Endodermal cell (in vitro differentiated cells): ENCODE results near the gene SPTAN1. TPM values are rescaled to one million over a fixed set of nuclear protein-coding genes. Genes with fewer than 3 reads are reported as not detected.
A peak's percentile ranks its signal among the peaks of the same experiment; 100 is the strongest.

Experiments
- DNase-seq: peaks from one replicate; pipeline ENCODE4 v3.0.0-alpha.2; 2017
- H3K27ac ChIP-seq: 2 replicates; pipeline ENCODE4 v1.5.1; 2013; ENCODE audit warnings: mild to moderate bottlenecking, low read depth, low read length, moderate library complexity
- H3K27me3 ChIP-seq: 2 replicates; pipeline ENCODE4 v1.6.1; 2013; ENCODE audit warnings: mild to moderate bottlenecking, low read length, moderate library complexity; ENCODE audit not compliant: insufficient read depth, control insufficient read depth, poor library complexity, severe bottlenecking
- H3K36me3 ChIP-seq: 2 replicates; pipeline ENCODE4 v1.7.0; 2013; ENCODE audit warnings: mild to moderate bottlenecking, low read length, moderate library complexity; ENCODE audit not compliant: control insufficient read depth, insufficient read depth
- H3K4me1 ChIP-seq: one replicate; pipeline ENCODE4 v1.7.0; 2013; ENCODE audit warnings: low read length; ENCODE audit not compliant: control insufficient read depth, insufficient read depth
- H3K4me3 ChIP-seq: 2 replicates; pipeline ENCODE4 v1.5.1; 2013; ENCODE audit warnings: mild to moderate bottlenecking, low read length, moderate library complexity
- H3K9ac ChIP-seq: 2 replicates; pipeline ENCODE4 v1.6.1; 2013; ENCODE audit warnings: mild to moderate bottlenecking, low read length, moderate library complexity; ENCODE audit not compliant: poor library complexity, severe bottlenecking; ENCODE audit errors: extremely low read depth
- H3K9me3 ChIP-seq: 2 replicates; pipeline ENCODE4 v1.6.1; 2013; ENCODE audit warnings: mild to moderate bottlenecking, low read length, moderate library complexity; ENCODE audit not compliant: control insufficient read depth
- H3K27ac Mint-ChIP-seq: 2 replicates; pipeline ENCODE4 v1.8.0; 2020; ENCODE audit warnings: mixed read lengths
- H3K27me3 Mint-ChIP-seq: 2 replicates; pipeline ENCODE4 v1.8.0; 2021; ENCODE audit warnings: mild to moderate bottlenecking, mixed read lengths; ENCODE audit not compliant: insufficient read depth
- H3K36me3 Mint-ChIP-seq: 2 replicates; pipeline ENCODE4 v1.8.0; 2020; ENCODE audit warnings: low read depth, mixed read lengths
- H3K4me1 Mint-ChIP-seq: 2 replicates; pipeline ENCODE4 v1.8.0; 2020; ENCODE audit warnings: mixed read lengths
- H3K4me3 Mint-ChIP-seq: 2 replicates; pipeline ENCODE4 v1.8.0; 2020; ENCODE audit warnings: mild to moderate bottlenecking, moderate library complexity, mixed read lengths
- H3K9me3 Mint-ChIP-seq: 2 replicates; pipeline ENCODE4 v1.8.0; 2020; ENCODE audit warnings: mild to moderate bottlenecking, mixed read lengths
- CTCF ChIP-seq: fragments of 200-600 bp; sonication (generic); conservative IDR thresholded peaks from 2 replicates; pipeline ENCODE4 v1.5.0; 2021; ENCODE audit warnings: antibody characterized with exemption, mild to moderate bottlenecking
- WGBS, 2 experiments: methylation state at CpG; one replicate each; pipeline versions ENCODE4 v1.1.5 to v1.1.7; 2013; ENCODE audit warnings: missing lambda C conversion rate in 2 of 2, mixed read lengths in 1 of 2; ENCODE audit not compliant: insufficient coverage in 1 of 2, insufficient read length in 1 of 2; 5-methylcytosine and 5-hydroxymethylcytosine counted together
- total RNA-seq, 2 donors: library from RNA; stranded (reverse); fragmentation: NEBNext Ultra II Directional in 1 of 2; extraction: Animal tissue kit (Norgen Biotek cat#: 25700) in 1 of 2; gene quantifications; 2 replicates in 1 of 2; 3 replicates in 1 of 2; pipeline ENCODE4 v1.2.1, GENCODE V29; 2021

SPTAN1 gene
- total RNA-seq, 2 donors from 2014 or later: 309 to 319 TPM

GRCh38 chr9:128593856-128594255 lies 41.5 kb downstream of the SPTAN1 start:
- peak overlapping the region; percentile 3 for H3K9ac ChIP-seq
- no peak overlapping the region for H3K4me3 ChIP-seq
- H3K27ac ChIP-seq: no peak overlapping the region
- H3K9me3 ChIP-seq: no peaks in the 10 kb centered on the region
- Mint-ChIP-seq H3K4me3 (no peak overlapping the region), H3K9me3 (no peaks in the 10 kb centered on the region), H3K4me1 (no peaks in the 10 kb centered on the region), H3K27me3 (no peaks in the 10 kb centered on the region), H3K36me3 (peaks cover 84% of the 10 kb centered on the region), H3K27ac (peak overlapping the region; percentile 77)
- no peaks in the 10 kb centered on the region for H3K27me3 ChIP-seq
- DNase-seq: no peak
- TF ChIP-seq CTCF: no peak
- 94 to 100% methylated on average over 7 to 9 of the region's 9 CpGs for WGBS, 2 experiments
- peaks cover 62% of the 10 kb centered on the region for H3K36me3 ChIP-seq
- H3K4me1 ChIP-seq: no peaks in the 10 kb centered on the region

GRCh38 chr9:128595471-128595870 lies 43.1 kb downstream of the SPTAN1 start:
- TF ChIP-seq CTCF: no peak
- H3K36me3 Mint-ChIP-seq: peaks cover 91% of the 10 kb centered on the region
- H3K4me3 Mint-ChIP-seq: no peak overlapping the region
- H3K9me3 Mint-ChIP-seq: no peaks in the 10 kb centered on the region
- Histone ChIP-seq H3K9me3 (no peaks in the 10 kb centered on the region), H3K36me3 (peaks cover 68% of the 10 kb centered on the region), H3K4me3 (no peak overlapping the region), H3K4me1 (no peaks in the 10 kb centered on the region), H3K27ac (no peak overlapping the region), H3K27me3 (no peaks in the 10 kb centered on the region), H3K9ac (no peak overlapping the region)
- no peaks in the 10 kb centered on the region for H3K4me1 Mint-ChIP-seq
- 97 to 100% methylated on average over 2 to 4 of the region's 4 CpGs for WGBS, 2 experiments
- H3K27ac Mint-ChIP-seq: no peak overlapping the region
- no peak for DNase-seq
- no peaks in the 10 kb centered on the region for H3K27me3 Mint-ChIP-seq

GRCh38 chr9:128600099-128600498 lies 47.7 kb downstream of the SPTAN1 start:
- Histone ChIP-seq H3K27ac (no peak overlapping the region), H3K9ac (no peak overlapping the region), H3K36me3 (peaks cover 69% of the 10 kb centered on the region), H3K4me3 (no peak overlapping the region), H3K27me3 (no peaks in the 10 kb centered on the region), H3K4me1 (no peaks in the 10 kb centered on the region), H3K9me3 (no peaks in the 10 kb centered on the region)
- DNase-seq: no peak
- Mint-ChIP-seq H3K27ac (peak overlapping the region; percentile 48), H3K4me1 (no peaks in the 10 kb centered on the region), H3K36me3 (peaks cover 79% of the 10 kb centered on the region), H3K27me3 (no peaks in the 10 kb centered on the region), H3K4me3 (no peak overlapping the region), H3K9me3 (no peaks in the 10 kb centered on the region)
- no peak for TF ChIP-seq CTCF
- 95 to 100% methylated on average over 2 to 4 of the region's 4 CpGs for WGBS, 2 experiments
